AG04450 (cell line): ENCODE measurements around the gene PI16. TPM values are rescaled to one million over a fixed set of nuclear protein-coding genes. Genes with fewer than 3 reads are reported as not detected.
"Not testable (repeated sequence)": the region's sequence is repeated elsewhere in the genome, so short reads cannot be mapped to it uniquely, and the experiment has no call there.

ENCODE experiments used
- CTCF ChIA-PET: fragments of 300-600, 350-600 bp; formaldehyde crosslinking; extraction: SDS; loops from one replicate; lab custom pipeline; 2022; ENCODE audit warnings: antibody characterized with exemption, inconsistent platforms; lab: Charles Lee
- POLR2A ChIA-PET: fragments of 350-600 bp; formaldehyde crosslinking; extraction: SDS; loops from one replicate; lab custom pipeline; 2021; ENCODE audit warnings: antibody characterized with exemption, inconsistent platforms; lab: Yijun Ruan, JAX
- DNase-seq: peaks from one replicate; pipeline ENCODE4 v3.0.0-alpha.2; 2011; ENCODE audit warnings: low read depth, low spot score
- H3K27ac ChIP-seq: one replicate; pipeline ENCODE4 v1.5.1; 2012; ENCODE audit warnings: low read depth, low read length, control low read depth
- H3K27me3 ChIP-seq: one replicate; pipeline ENCODE4 v1.6.0; 2012; ENCODE audit warnings: low read length; ENCODE audit not compliant: control insufficient read depth, insufficient read depth
- H3K4me3 ChIP-seq: 2 replicates; pipeline ENCODE4 v1.5.1; 2011; ENCODE audit warnings: mild to moderate bottlenecking, low read depth, low read length, control low read depth
- H3K9me3 ChIP-seq: 2 replicates; pipeline ENCODE4 v1.5.1; 2012; ENCODE audit warnings: low read length; ENCODE audit not compliant: control insufficient read depth, insufficient read depth
- CTCF ChIP-seq: IDR thresholded peaks from 2 replicates; pipeline ENCODE4 v1.5.1; 2011; ENCODE audit warnings: low read depth, low read length, control low read depth, inconsistent platforms
- polyA plus RNA-seq: library from polyadenylated mRNA; depleted of rRNA; stranded (reverse); fragments of >200 nt; gene quantifications from 2 replicates; pipeline ENCODE4 v1.2.3, GENCODE V29; 2011

The PI16 gene
- polyA plus RNA-seq, 1 experiment, result 0.05 TPM

DNA sequence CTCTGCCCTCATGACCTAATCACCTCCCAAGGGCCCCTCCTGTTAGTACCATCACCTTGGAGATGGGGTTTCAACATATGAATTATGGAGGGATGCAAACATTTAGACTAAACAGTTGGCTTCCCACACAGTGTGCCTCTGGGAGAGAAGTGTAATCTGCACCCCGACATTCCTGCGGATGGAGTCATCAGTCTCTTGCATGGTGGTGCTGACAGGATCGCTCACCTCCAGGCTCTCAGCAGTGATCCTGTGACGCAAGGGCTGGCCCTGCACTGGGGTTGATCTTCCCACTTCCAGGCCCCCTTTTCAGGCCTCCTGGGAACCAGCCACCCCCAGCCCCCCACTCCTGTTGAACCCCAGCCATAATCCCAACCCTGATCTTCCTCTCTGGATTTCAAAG is 16.0 kb upstream of the PI16 start:
- POLR2A ChIA-PET, result interaction anchor here (0.5 kb wide), 1 partner anchor 361 kb away, joined by 5 read pairs; no protein-coding TSS in a partner anchor
- Histone ChIP-seq H3K9me3 (no peaks in the 10 kb centered on the region; the same call in 1 of the 2 replicates), H3K4me3 (no peak overlapping the region), H3K27ac (no peak overlapping the region), H3K27me3 (no peaks in the 10 kb centered on the region)
- peak; percentile 75 for DNase-seq
- no peak for TF ChIP-seq CTCF
- CTCF ChIA-PET, result no interaction called here

DNA sequence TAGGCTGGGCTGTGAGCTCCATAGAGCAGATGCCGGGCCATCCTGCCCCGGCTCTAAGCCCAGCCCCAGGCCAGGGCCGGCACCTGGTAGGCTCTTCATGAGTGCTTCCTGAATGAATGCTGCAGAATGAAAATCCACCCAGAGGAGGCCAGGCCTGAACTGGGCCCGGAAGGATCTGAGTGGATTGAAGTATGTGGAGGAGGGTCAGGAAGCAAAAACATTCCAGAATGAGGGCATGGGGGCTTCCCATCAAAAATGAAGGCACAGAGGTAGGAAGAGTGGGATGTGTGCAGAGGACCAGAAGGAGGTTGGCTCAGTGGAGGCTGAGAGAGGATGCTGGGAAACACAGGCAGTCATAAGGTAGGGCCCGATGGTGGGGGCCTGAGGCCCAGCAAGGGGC is 15.5 kb upstream of the PI16 start:
- DNase-seq, H3K27ac ChIP-seq, H3K9me3 ChIP-seq, POLR2A ChIA-PET, H3K27me3 ChIP-seq, CTCF ChIA-PET, H3K4me3 ChIP-seq: not testable (repeated sequence)

GRCh38 chr6:36940027-36940426 is 14.5 kb upstream of the PI16 start:
- ChIA-PET CTCF (no interaction called here), POLR2A (no interaction called here)
- Histone ChIP-seq H3K4me3 (no peak overlapping the region), H3K27me3 (no peaks in the 10 kb centered on the region), H3K27ac (no peak overlapping the region), H3K9me3 (no peaks in the 10 kb centered on the region; the same call in 1 of the 2 replicates)
- no peak for TF ChIP-seq CTCF
- DNase-seq, result no peak

DNA sequence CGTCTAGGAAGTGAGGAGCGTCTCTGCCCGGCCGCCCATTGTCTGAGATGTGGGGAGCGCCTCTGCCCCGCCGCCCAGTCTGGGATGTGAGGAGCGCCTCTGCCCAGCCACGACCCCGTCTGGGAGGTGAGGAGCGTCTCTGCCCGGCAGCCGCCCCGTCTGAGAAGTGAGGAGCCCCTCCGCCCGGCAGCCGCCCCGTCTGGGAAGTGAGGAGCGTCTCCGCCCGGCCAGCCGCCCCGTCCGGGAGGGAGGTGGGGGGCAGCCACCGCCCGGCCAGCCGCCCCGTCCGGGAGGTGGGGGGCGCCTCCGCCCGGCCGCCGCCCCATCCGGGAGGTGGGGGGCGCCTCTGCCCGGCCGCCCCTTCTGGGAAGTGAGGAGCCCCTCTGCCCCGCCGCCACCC is 13.0 kb upstream of the PI16 start:
- DNase-seq, POLR2A ChIA-PET, H3K4me3 ChIP-seq, H3K9me3 ChIP-seq, H3K27ac ChIP-seq, H3K27me3 ChIP-seq, CTCF ChIA-PET: not testable (repeated sequence)

DNA sequence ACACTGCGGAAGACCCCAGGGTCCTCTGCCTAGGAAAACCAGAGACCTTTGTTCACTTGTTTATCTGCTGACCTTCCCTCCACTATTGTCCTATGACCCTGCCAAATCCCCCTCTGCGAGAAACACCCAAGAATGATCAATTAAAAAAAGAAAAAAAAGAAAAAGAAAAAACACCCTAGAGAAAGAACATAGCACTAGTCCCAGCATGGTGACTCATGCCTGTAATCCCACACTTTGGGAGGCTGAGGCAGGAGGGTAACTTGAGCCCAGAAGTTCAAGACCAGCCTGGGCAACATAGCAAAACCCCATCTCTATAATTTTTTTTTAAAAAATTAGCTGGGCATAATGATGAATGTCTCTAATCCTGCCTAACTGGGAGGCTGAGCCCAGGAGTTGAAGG is 12.2 kb upstream of the PI16 start:
- H3K27me3 ChIP-seq, H3K27ac ChIP-seq, H3K9me3 ChIP-seq, CTCF ChIA-PET, H3K4me3 ChIP-seq, POLR2A ChIA-PET, DNase-seq: not testable (repeated sequence)

GRCh38 chr6:36944650-36945049 is 9.9 kb upstream of the PI16 start:
- POLR2A ChIA-PET, result no interaction called here
- DNase-seq, result no peak
- TF ChIP-seq CTCF, result no peak
- no peaks in the 10 kb centered on the region for H3K27me3 ChIP-seq
- H3K9me3 ChIP-seq, result no peaks in the 10 kb centered on the region; the same call in 1 of the 2 replicates
- no peak overlapping the region for H3K4me3 ChIP-seq
- CTCF ChIA-PET, result no interaction called here
- H3K27ac ChIP-seq, result no peak overlapping the region

DNA sequence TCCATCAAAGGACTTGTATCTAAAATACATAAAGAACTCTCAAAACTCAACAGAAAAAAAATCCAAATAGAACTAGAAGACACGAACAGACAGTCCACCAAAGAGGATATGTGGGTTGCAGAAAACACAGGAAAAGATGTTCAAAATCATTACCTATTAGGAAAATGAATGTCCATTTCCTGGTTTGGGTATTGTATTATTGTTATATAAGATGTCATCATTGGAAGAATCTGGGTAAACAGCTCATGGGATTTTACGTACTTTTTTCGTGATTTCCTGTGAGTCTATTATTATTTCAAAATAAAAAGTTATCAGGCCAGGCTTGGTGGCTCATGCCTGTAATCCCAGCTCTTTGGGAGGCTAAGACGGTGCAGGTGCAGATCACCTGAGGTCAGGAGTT is 9.2 kb upstream of the PI16 start:
- POLR2A ChIA-PET, result no interaction called here
- H3K4me3 ChIP-seq, result no peak overlapping the region
- no peak for TF ChIP-seq CTCF
- no peak for DNase-seq
- H3K9me3 ChIP-seq, result no peaks in the 10 kb centered on the region; the same call in 1 of the 2 replicates
- H3K27ac ChIP-seq, result no peak overlapping the region
- H3K27me3 ChIP-seq, result no peaks in the 10 kb centered on the region
- CTCF ChIA-PET, result no interaction called here
